ENCODE measurements around the gene EXOC4.

Gene EXOC4

DNA sequence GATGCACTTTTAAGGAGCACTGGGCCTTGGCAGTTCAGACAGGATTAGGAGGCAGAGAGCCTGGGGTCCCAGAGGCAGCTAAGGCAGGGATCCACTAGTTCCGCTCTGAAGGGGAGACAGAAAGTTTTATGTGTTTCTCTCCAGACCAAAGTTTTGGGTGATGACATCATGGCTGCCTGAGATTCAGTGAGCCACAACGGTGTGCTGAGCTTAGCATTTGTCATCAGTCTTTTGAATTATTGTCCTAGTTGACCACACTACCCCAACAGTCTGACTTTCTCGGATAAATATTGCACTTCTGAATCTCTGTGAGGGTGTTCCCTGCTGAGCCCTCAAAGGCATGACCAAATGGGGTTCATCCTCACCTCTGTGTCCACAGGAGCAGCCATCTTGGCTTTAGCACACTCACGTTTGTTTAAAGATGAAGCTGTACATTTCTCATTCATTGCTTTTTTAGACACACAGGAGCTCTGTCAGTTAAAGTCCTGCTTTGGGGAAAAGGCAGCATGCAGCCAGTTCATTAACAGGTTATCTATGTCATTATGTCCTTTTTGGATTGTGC, 576.5 kb downstream of the EXOC4 start:
- no peak overlapping the region for H3K27ac ChIP-seq
- TF ChIP-seq, protein P1, sequence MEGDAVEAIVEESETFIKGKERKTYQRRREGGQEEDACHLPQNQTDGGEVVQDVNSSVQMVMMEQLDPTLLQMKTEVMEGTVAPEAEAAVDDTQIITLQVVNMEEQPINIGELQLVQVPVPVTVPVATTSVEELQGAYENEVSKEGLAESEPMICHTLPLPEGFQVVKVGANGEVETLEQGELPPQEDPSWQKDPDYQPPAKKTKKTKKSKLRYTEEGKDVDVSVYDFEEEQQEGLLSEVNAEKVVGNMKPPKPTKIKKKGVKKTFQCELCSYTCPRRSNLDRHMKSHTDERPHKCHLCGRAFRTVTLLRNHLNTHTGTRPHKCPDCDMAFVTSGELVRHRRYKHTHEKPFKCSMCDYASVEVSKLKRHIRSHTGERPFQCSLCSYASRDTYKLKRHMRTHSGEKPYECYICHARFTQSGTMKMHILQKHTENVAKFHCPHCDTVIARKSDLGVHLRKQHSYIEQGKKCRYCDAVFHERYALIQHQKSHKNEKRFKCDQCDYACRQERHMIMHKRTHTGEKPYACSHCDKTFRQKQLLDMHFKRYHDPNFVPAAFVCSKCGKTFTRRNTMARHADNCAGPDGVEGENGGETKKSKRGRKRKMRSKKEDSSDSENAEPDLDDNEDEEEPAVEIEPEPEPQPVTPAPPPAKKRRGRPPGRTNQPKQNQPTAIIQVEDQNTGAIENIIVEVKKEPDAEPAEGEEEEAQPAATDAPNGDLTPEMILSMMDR (conservative IDR thresholded peaks at IDR 0.05) = no peak

DNA sequence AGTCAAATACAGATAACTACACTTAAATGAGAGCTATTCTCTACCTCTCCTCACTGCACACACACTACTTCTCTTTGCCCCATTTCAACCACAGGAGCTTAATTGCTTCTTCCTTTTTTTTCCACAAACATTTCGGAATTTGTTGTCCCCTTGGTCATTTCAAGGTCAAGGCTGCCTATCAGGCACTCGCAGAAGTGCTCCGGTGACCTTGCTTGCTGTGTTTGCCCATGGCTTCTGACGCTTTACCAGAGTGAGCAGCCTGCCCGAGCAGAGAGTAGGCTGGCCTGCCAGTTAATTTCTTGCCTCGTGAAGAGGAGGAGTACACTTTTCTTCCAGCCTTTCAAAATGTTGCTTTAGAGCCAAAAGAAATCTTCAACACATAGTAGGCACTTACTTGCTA, 577.2 kb downstream of the EXOC4 start:
- TF ChIP-seq, protein P1 (conservative IDR thresholded peaks at IDR 0.05) = no peak
- H3K27ac ChIP-seq = no peak overlapping the region

DNA sequence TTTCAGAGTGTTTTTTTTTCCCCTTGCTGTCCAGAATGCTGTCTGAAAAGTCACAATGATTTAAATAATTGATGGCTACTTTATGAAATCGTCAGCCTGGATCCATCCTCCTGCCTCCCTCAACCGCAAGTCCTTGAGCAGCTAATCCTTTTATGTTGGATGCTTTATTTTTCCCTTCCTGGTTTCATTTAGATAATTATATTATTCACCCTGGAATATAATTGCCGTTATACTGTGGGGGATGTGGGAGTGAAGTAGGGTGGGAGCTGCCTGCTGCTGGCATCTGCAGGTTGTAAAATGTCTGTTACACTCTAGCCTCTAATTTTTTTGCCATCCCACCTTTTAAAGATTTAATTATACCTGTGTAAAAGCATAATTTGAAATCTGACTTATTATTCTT, 583.8 kb downstream of the EXOC4 start:
- TF ChIP-seq, protein P1 (conservative IDR thresholded peaks at IDR 0.05) = no peak
- no peak overlapping the region for H3K27ac ChIP-seq

DNA sequence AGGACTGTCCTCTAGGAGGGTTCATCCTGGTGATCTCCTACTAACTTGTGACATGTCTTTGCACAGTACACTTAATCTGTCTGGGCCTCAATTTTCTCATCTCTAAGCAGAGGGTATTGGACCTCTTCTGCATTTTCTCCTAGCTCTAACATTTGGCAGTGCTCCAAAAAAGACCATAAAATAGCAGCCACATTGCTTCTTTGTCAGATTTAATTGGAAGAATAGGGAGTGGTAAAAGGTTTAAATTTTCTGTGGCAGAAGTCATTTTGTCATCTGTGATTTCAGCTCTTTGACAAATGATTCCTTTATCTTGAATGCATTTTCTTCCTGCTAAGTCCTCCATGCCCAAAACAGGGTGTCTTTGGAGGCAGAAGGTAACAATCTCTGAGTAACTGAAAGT, 584.3 kb downstream of the EXOC4 start:
- H3K27ac ChIP-seq = no peak overlapping the region
- TF ChIP-seq, protein P1 (conservative IDR thresholded peaks at IDR 0.05) = no peak

DNA sequence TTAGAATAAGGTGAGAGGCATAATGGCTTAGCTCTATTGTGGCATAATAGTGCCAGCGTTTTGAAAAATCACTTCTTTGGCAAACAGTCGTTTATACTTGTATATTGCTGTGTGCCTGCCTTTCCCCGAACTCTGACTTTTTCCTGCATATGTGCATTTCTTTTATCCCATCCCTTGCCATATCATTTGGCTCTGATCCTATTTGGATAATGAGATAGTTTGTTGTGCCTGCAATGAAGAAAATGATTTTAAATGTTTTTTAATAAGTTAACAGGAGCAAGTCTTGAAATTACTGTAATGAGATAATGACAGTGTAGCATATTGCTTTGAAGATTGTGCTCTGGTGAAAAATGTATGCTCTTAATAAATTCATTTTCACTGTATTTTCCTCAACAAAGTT, 586.2 kb downstream of the EXOC4 start:
- TF ChIP-seq, protein P1 (conservative IDR thresholded peaks at IDR 0.05) = no peak

DNA sequence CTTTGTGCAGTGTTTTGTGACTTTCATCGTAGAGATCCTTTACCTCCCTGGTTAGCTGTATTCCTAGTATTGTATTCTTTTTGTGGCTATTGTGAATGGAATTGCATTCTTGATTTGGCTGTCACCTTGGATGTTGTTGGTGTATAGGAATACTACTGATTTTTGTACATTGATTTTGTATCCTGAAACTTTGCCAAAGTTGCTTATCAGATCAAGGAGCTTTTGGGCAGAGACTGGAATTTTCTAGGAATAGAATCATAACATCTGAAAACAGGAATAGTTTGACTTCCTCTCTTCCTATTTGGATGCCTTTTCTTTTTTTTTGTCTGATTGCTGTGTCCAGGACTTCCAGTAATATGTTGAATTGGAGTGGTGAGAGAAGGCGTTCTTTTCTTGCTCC, 590.5 kb downstream of the EXOC4 start:
- TF ChIP-seq, protein P1 (conservative IDR thresholded peaks at IDR 0.05) = no peak
- H3K27ac ChIP-seq = no peak overlapping the region

More for the DNA sequence above, 586.2 kb downstream of the EXOC4 start:
- H3K27ac ChIP-seq = no peak overlapping the region

DNA sequence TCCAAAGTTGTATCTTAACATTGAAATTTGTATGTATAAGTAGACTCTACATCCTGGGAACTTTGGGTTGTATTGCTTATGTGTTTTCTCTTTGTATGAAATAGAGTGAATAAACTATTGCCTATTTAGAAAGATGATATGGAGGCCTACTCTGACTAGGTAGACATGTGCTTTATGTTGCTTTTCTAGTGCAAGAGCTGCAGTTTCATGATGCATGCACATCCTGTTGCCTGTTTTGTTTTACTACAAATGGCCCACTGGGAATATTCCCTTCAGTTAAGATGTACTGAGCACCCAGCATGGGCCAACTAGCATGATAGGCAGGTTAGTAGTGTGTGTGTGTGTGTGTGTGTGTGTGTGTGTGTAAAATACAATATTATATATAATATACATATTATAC, 592.1 kb downstream of the EXOC4 start:
- H3K27ac ChIP-seq = no peak overlapping the region
- TF ChIP-seq, protein P1 (conservative IDR thresholded peaks at IDR 0.05) = no peak

All from VCaP (cell line).